Stomach (tissue), 9 donors: ENCODE results near the gene COMMD1. TPM values are rescaled to one million over a fixed set of nuclear protein-coding genes. Genes with fewer than 3 reads are reported as not detected.
"Not testable (repeated sequence)": the region's sequence is repeated elsewhere in the genome, so short reads cannot be mapped to it uniquely, and the experiment has no call there.

ENCODE experiments used
- DNase-seq, 2 donors: peaks; one replicate each; pipeline versions ENCODE4 v3.0.0 to v3.0.0-alpha.2; 2013 to 2019
- H3K27ac ChIP-seq, 5 donors: fragments of 200-600 bp in 4 of 5; sonication (generic) in 4 of 5; one replicate each; pipeline ENCODE4 v1.5.1; 2013 to 2019; ENCODE audit warnings: mild to moderate bottlenecking in 1 of 5, moderate library complexity in 1 of 5
- H3K27me3 ChIP-seq, 3 donors: fragments of 200-600 bp; sonication (generic); one replicate each; pipeline ENCODE4 v1.5.1; 2017 to 2019; ENCODE audit warnings: mixed run types in 1 of 3
- H3K36me3 ChIP-seq, 4 donors: fragments of 200-600 bp; sonication (generic); 1 replicate in 3 of 4; 2 replicates in 1 of 4; pipeline ENCODE4 v1.5.1; 2016 to 2019
- H3K4me1 ChIP-seq, 4 donors: fragments of 200-600 bp; sonication (generic); one replicate each; pipeline ENCODE4 v1.5.1; 2016 to 2019
- H3K4me3 ChIP-seq, 4 donors: fragments of 200-600 bp; sonication (generic) in 3 of 4; one replicate each; pipeline ENCODE4 v1.5.1; 2016 to 2019; ENCODE audit warnings: mild to moderate bottlenecking in 1 of 4
- H3K9me3 ChIP-seq, 4 donors: fragments of 200-600 bp; sonication (generic); one replicate each; pipeline ENCODE4 v1.5.1; 2016 to 2019
- CTCF ChIP-seq, 7 experiments: fragments of 450-650 bp in 4 of 7; fragments of 200-600 bp in 3 of 7; sonication (generic) in 3 of 7; IDR thresholded peaks; one replicate each; pipeline ENCODE4 v1.5.1; 2016 to 2019; ENCODE audit warnings: antibody characterized with exemption in 7 of 7, control low read depth in 2 of 7, mild to moderate bottlenecking in 1 of 7
- EP300 ChIP-seq: sonication (generic); formaldehyde crosslinking; IDR thresholded peaks from one replicate; pipeline ENCODE4 v1.6.1; 2017; ENCODE audit warnings: antibody characterized with exemption
- POLR2A ChIP-seq, 4 donors: fragments of 450-650 bp; IDR thresholded peaks; one replicate each; pipeline ENCODE4 v1.6.1; 2016; ENCODE audit warnings: antibody characterized with exemption in 4 of 4, control low read depth in 2 of 4, mild to moderate bottlenecking in 1 of 4, moderate library complexity in 1 of 4
- POLR2AphosphoS5 ChIP-seq, 3 donors: sonication (generic); formaldehyde crosslinking; IDR thresholded peaks; one replicate each; pipeline ENCODE4 v1.6.1; 2016; ENCODE audit warnings: antibody characterized with exemption in 3 of 3
- WGBS, 5 donors: extraction: QIAGEN DNeasy Blood & Tissue Kit in 3 of 5; methylation state at CpG; one replicate each; pipeline versions ENCODE4 v1.1.5 to v1.1.7; 2013 to 2018; 5-methylcytosine and 5-hydroxymethylcytosine counted together
- intact Hi-C: fragments of 100-400 bp; cut with DNase I; formaldehyde crosslinking; loops from one replicate; pipeline ENCODE4 v1.15.1; 2023; ENCODE audit warnings: low total_unique reads
- polyA plus RNA-seq, 3 donors: library from polyadenylated mRNA; stranded (reverse); fragments of 200-250 nt; gene quantifications; one replicate each; pipeline ENCODE4 v1.2.3, GENCODE V29; 2013
- total RNA-seq, 5 donors: library from RNA; depleted of rRNA; stranded (reverse); fragments of >200 nt; gene quantifications; one replicate each; pipeline versions ENCODE4 v1.1.0 to v1.2.3, GENCODE V29; 2014 to 2016
- donor health status: healthy with polysubstance abuse.
- donor health status: Bipolar disorder and iron deficiency.
- donor health status: healthy.

The COMMD1 gene
- total and polyA plus RNA-seq, 8 donors, result 12.1 to 155 (median 47.4) TPM

GRCh38 chr2:62143696-62144095 is 238.2 kb downstream of the COMMD1 start:
- intact Hi-C loops, result no loop called here

GRCh38 chr2:62144689-62145477 is 239.4 kb downstream of the COMMD1 start:
- Histone ChIP-seq H3K27me3 (no peaks in the 10 kb centered on the region), H3K36me3 (peaks cover 0 to 6% (median 0%) of the 10 kb centered on the region in 4 donors), H3K4me1 (no peaks in the 10 kb centered on the region), H3K9me3 (no peaks in the 10 kb centered on the region), H3K27ac (no peak overlapping the region), H3K4me3 (no peak overlapping the region)
- DNase-seq, result no peak
- WGBS, 5 donors, result 93 to 97% (median 95%) methylated on average over 5 of the region's 5 CpGs
- TF ChIP-seq POLR2A (IDR thresholded peaks at IDR 0.05) (no peak), POLR2AphosphoS5 (IDR thresholded peaks at IDR 0.05) (no peak), EP300 (no peak), CTCF (IDR thresholded peaks at IDR 0.05) (no peak)
- intact Hi-C loops, result no loop called here

More at GRCh38 chr2:62143696-62144095, 238.2 kb downstream of the COMMD1 start:
- peaks cover 0 to 6% (median 0%) of the 10 kb centered on the region in 4 donors for H3K36me3 ChIP-seq
- no peaks in the 10 kb centered on the region for H3K4me1 ChIP-seq
- no peak overlapping the region for H3K27ac ChIP-seq
- H3K4me3 ChIP-seq, result no peak overlapping the region
- no peaks in the 10 kb centered on the region for H3K27me3 ChIP-seq
- TF ChIP-seq POLR2AphosphoS5 (IDR thresholded peaks at IDR 0.05) (no peak), EP300 (no peak), CTCF (IDR thresholded peaks at IDR 0.05) (no peak), POLR2A (IDR thresholded peaks at IDR 0.05) (no peak)
- DNase-seq, result no peak
- no peaks in the 10 kb centered on the region for H3K9me3 ChIP-seq

GRCh38 chr2:62145478-62146100 is 240.1 kb downstream of the COMMD1 start:
- intact Hi-C loops, result no loop called here
- DNase-seq, result no peak
- H3K27ac ChIP-seq, result no peak overlapping the region
- H3K36me3 ChIP-seq, result peaks cover 0 to 6% (median 0%) of the 10 kb centered on the region in 4 donors
- 87 to 97% (median 90%) methylated on average over 5 of the region's 5 CpGs for WGBS, 5 donors
- H3K27me3 ChIP-seq, result no peaks in the 10 kb centered on the region
- no peaks in the 10 kb centered on the region for H3K9me3 ChIP-seq
- TF ChIP-seq POLR2AphosphoS5 (IDR thresholded peaks at IDR 0.05) (no peak), POLR2A (IDR thresholded peaks at IDR 0.05) (no peak), CTCF (IDR thresholded peaks at IDR 0.05) (no peak), EP300 (no peak)
- no peak overlapping the region for H3K4me3 ChIP-seq
- no peaks in the 10 kb centered on the region for H3K4me1 ChIP-seq

- H3K4me1 ChIP-seq, DNase-seq, H3K27me3 ChIP-seq, H3K36me3 ChIP-seq, intact Hi-C loops, H3K9me3 ChIP-seq, H3K4me3 ChIP-seq, H3K27ac ChIP-seq: not testable (repeated sequence)
- 90 to 98% (median 92%) methylated on average over 5 to 7 of the region's 7 CpGs for WGBS, 5 donors
These were observed 241.3 kb downstream of the COMMD1 start for GRCh38 chr2:62146790-62147189.
